ENCODE results near the gene ULBP2. TPM values are rescaled to one million over a fixed set of nuclear protein-coding genes. Genes with fewer than 3 reads are reported as not detected.

Gene ULBP2, protein sequence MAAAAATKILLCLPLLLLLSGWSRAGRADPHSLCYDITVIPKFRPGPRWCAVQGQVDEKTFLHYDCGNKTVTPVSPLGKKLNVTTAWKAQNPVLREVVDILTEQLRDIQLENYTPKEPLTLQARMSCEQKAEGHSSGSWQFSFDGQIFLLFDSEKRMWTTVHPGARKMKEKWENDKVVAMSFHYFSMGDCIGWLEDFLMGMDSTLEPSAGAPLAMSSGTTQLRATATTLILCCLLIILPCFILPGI
- 8.2 and 14.4 TPM in 2 replicates for total RNA-seq

- DNase-seq (ENCODE audit: low read depth): peak; percentile 88
Observed at GRCh38 chr6:149941583-149942460, at the start of gene ULBP2. Gene ULBP2, plus strand, starts transcription at chr6:149942014. Its CDS starts 59 bp downstream, at chr6:149942073.

GRCh38 chr6:149895048-149895590 is 46.7 kb upstream of the ULBP2 start:
- DNase-seq (ENCODE audit: low read depth): peak; percentile 56

DNA sequence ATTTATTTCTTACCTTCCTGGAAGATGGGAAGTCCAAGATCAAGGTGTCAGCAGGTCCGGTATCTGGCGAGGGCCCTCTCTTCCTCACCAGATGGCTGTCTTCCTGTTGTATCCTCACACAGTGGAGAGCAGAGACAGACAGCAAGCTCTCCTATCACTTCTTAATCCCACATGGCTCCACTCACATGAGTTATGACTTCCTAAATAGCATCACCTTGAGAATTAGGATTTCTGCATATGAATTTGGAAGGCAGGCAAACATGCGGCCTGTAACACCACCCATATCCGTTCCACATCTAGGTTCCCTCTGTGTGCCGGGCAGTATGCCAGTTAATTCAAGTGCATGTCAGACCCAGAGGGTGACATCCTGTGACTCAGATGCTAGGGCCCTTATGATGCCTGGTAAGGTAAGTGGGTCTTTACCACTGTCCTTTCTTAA is 46.0 kb upstream of the ULBP2 start:
- DNase-seq (ENCODE audit: low read depth): peak; percentile 43

DNA sequence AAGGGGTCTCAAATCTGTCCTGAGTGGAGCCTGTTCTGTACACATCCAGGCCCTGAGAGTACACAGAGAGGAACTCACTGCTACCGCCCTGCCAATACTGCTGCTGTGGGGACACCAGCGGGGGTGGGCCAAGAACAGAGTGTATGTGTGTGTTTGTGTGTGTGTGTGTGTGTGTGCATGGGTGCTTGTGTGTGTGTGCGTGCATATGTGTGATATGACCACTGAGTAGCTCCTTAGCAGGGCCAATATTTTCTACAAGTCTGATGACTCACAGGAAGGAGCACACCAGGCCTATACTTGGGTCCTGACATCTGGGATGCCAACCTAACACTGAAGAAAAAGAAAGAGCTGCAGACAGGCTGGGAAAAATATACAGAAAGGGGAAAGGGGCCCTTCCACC is 45.3 kb upstream of the ULBP2 start:
- DNase-seq (ENCODE audit: low read depth): no peak

DNA sequence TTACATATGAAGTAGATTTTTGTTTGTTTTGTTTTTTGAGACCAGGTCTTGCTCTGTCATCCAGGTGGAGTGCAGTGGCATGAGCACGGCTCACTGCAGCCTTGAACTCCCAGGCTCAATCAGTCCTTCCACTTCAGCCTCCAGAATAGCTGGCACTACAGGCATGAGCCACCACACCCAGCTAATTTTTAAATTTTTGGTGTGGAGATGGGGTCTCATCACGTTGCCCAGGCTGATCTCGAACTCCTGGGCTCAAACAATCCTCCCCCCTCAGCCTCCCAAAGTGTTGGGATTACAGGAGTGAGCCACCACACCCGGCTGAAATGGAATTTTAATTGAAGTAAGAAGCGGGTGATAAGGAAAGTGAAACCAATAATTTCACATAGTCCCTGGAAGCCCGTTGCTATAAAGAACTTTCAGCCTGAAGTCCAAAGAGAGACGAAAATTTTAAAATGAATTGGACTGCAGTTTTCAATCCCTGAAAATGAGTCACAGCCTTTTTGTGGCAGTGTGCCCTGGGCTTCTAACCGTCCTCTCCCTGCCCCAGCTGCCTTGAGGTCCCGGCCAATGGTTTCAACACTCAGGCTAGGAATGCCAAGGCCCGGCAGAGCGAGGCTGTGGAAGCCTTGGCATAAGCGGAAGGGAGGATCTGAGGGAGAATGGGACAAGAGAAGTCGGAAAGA is 44.7 kb upstream of the ULBP2 start:
- DNase-seq (ENCODE audit: low read depth): peak; percentile 54

DNA sequence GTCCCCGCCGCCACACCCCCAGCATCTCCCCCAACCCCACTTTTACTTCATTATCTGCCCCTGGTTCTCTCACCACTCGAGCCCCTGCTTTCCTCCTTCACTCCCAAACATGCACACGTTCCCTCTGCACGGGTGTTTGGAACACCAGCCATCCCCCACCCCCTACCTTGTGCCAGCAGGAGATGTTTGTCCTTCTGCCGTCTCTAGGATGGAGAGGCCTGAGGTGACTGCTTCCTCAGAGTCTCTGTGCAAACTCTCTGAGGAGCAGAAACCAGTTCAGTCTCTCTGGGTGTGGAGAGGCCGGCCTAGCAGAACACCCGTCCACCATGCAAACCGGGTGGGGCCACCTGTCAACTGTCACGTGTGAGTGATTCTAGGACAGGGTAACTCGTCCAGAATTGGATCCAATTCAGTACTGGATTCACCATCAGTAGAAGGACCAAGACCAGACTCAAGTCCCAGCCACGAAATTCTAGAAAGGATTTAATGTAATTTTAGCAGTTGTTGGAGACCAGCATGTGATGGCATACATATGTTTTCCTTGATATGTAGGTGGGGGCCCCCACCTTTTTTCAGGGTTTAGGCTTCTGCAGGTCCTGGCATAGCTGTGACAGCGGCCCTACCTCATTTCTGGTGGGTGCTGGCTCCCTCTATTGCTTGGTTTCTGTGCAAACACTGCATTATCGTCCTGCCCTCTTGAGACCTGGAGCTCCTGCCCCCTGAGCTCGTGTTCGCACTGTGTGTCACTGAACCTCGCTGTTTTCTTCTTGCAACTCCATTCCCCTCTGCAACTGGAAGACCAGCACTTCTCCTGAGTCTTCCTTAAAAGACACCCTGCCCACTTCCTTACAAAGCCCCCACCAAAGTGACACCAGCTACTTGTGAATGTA is 43.7 kb upstream of the ULBP2 start, which contains the start of gene RAET1E:
Gene RAET1E, minus strand, starts transcription at position 259 of the 890 bp plus-strand sequence. CDS start 7,212 bp downstream, outside the sequence.
- no peak for DNase-seq (ENCODE audit: low read depth)

- DNase-seq (ENCODE audit: low read depth): no peak
Observed at GRCh38 chr6:149898966-149899365, 42.8 kb upstream of the ULBP2 start.

- DNase-seq (ENCODE audit: low read depth): no peak
Observed at GRCh38 chr6:149899486-149899885, 42.3 kb upstream of the ULBP2 start.

DNA sequence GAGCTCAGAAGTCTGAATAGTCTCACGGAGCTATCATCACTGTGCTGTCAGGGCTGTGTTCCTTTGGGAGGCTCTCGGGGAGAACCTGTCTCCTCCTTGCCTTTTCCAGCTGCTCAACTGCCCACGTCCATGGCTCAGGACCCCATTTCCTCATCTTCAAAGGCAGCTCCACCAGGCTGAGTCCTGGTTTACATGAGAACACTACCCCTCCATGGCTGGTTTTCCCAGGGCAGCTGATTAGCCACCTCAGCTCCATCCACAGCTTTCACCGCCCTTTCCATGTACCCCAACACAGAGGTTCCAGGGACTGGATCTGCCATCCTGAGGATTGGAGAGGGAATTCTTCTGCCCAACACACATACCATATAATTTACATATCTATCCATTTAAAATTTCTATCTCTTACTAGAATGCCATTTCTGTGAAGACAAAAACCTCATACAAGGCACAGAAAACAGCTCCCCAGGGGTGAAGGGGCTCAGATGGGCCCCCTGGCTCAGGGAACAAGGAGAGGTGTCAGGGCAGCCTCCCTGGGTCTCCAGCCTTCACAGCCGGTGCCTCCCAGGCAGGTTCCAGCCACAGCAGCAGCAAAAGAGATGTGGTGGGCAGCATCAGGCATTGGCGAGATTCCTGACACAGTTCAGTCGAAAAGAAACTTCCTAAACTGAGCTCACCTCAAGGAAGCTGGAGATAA is 41.7 kb upstream of the ULBP2 start:
- no peak for DNase-seq (ENCODE audit: low read depth)

DNA sequence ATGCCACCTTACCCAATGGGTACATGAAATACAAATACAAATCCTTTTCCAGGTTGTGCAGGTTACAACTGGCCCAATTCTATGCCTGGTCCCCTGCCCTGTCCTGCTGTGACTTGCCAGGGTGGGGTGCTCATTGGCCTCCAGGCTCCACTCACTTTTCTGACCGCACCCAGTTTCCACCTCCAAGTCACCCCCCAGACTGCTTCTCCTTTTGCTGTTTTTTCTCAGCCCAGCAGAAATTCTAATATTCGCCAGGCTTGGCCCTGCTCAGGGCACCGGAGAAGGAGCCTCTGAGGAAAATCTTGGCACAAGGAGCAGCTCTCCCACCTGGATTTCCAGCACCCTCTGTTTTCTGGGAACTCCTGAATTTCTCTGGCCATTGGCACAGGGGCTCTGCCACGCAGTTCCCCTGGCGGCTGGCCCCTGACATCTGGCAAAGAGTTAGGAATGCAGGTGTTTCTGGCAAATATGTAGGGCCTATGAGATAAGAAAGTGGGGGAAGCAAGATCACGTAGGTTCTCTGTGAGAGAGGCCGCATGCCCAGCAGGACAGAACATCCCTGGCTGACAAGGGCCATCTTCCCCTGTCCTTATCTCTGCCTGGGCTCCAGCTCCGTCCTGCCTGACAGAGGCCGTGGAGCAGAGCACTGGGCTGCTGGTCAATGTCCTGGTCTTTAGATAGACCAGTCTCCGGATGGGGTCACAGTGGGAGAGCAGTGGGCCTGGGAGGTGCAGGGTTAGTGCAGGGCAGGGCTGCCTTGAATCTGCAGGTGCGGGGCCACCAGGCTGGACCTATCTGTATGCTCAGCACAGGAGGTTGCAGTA is 41.0 kb upstream of the ULBP2 start:
- DNase-seq (ENCODE audit: low read depth): no peak

GRCh38 chr6:149901444-149902140 is 40.2 kb upstream of the ULBP2 start:
- DNase-seq (ENCODE audit: low read depth): no peak

GRCh38 chr6:149903938-149904611 is 37.7 kb upstream of the ULBP2 start:
- DNase-seq (ENCODE audit: low read depth): no peak

GRCh38 chr6:149904661-149905370 is 37.0 kb upstream of the ULBP2 start:
- DNase-seq (ENCODE audit: low read depth): no peak

DNA sequence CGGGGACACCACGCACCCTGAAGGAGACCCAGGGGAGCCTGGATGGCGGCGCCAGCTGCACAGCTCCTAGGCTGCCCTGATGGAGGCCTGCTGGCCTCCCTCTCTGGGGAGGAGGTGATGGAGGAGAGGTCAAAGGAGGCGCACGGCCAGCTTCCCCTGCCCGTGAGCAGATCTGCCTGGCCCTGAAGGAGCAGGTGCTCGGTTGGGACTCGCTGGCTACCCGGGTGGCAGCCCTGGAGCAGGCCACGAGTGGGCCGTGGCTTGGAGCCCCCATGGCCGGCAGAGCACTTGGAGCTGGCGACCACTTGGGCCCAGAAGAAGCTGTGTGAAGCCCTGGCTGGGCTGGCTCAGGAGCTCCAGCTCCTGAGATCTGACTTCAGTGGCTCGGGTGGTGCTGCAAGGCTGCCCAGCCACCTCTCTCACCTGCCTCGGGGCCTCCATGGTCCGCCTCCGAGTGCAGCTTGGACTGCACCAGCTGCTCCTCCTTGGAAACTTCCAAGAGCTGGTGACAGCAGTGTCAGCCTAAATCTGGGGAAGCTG is 36.4 kb upstream of the ULBP2 start:
- DNase-seq (ENCODE audit: low read depth): no peak

DNA sequence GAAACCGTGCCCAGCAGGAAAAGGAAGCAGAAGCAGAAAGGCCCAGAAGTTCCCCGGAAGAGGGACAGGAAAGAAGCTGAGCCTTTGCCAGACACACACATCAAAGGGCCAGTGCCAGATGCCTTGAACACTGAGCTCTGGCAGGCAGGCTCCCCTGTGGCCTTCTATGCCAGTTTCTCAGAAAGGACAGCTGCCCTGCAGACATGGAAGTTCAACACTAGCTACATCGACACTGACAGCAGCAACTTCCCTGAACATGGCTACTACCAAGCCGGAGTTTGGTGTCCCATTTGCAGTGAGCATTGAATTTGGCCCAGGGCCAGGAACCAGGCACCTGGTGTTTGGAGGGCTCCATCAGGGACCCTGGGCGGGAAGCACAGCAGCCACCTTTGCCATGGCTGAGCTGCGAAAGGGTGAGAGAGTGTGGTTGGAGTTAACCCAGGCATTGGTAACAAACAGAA is 35.9 kb upstream of the ULBP2 start:
- DNase-seq (ENCODE audit: low read depth): no peak

DNA sequence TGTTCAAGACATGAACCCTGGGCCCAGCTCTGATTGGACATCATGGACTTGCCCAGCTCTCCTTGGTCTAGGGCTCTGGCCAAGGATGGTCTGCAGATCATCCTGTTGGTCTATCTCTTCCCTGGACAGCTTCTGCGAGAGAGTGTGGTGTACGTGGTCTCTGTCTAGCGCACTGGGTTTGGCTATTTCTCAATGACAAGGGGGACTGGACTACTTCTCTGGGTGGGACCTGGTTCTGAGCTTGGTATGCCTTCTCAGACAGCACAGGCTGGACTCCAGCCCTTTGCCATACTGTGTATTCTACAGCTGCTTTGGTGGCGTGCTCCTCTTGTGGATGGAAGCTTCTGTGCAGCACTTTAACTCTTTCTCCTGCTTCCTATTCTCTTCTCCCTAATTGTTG is 35.4 kb upstream of the ULBP2 start:
- no peak for DNase-seq (ENCODE audit: low read depth)

GRCh38 chr6:149907317-149907716 is 34.5 kb upstream of the ULBP2 start:
- DNase-seq (ENCODE audit: low read depth): no peak

Data from renal cortical epithelial cell (primary cell).